ENCODE data around the gene CYP4V2. TPM values are rescaled to one million over a fixed set of nuclear protein-coding genes. Genes with fewer than 3 reads are reported as not detected.

Gene CYP4V2
- polyA plus RNA-seq, 6 donors from 2014 or later = 10.2 to 16.2 (median 14.0) TPM

DNA sequence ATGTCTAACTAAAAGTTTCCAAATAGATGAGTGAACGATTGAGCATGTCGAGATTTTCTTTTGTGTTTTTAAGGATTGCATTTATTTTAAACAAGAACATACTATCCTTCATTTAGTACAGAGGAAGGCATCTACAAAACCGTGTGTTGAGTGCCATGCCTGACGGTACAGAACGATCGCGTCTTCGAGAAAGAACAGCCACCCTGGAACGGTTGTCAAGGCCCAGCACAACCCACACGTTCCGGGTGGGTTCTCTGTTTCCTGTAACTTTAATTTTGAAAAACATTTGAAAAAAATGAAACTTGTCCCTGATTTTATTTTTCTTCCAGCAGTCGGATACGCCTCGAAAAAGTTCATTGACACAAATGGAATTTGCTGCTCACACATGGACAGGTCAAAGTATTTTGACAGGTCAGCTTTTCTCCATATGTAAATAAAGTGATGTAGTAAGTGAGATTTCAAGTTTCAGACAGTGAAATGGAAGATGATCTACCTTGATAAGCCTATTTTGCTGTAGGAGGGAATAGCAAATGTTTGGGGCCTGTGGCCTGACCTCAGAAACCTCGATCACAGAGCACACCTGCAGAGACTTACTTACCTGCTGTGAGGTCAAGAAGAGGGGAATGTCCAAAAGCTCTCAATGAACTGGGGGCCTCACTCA lies 24.4 kb upstream of the CYP4V2 start:
- no peak overlapping the region for H3K27ac Mint-ChIP-seq

DNA sequence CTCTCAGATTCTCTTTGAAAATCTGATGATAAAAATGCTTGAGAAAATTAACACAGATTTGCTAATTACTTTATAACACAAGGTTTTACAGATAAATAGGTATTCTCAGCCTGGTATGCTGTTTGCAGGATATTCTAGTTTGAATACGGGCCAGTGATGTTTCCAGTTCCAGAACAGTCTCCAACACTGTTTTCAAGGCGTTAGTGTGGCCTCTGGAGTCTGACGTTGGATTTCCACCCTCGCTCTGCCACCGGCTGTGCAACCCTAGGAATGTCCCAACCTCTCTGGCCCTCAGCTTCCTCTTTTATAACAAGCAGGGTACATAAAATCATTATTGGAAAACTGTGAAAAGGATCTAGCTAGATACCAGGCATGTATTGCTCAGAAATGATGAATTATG lies 23.8 kb upstream of the CYP4V2 start:
- Mint-ChIP-seq H3K9me3 (no peaks in the 10 kb centered on the region), H3K27me3 (peaks cover 14 to 24% (median 18%) of the 10 kb centered on the region in 3 donors), H3K4me1 (no peaks in the 10 kb centered on the region), H3K27ac (no peak overlapping the region), H3K4me3 (no peak overlapping the region), H3K36me3 (no peaks in the 10 kb centered on the region)
- DNase-seq (no peak), ATAC-seq (ENCODE audit: low read depth in 2 of 2) (no peak)

More for the DNA sequence above, 24.4 kb upstream of the CYP4V2 start:
- DNase-seq (no peak), ATAC-seq (ENCODE audit: low read depth in 2 of 2) (no peak)
- no peaks in the 10 kb centered on the region for H3K36me3 Mint-ChIP-seq
- H3K9me3 Mint-ChIP-seq = no peaks in the 10 kb centered on the region
- peaks cover 14 to 24% (median 23%) of the 10 kb centered on the region in 3 donors for H3K27me3 Mint-ChIP-seq
- H3K4me3 Mint-ChIP-seq = no peak overlapping the region
- H3K4me1 Mint-ChIP-seq = no peaks in the 10 kb centered on the region

DNA sequence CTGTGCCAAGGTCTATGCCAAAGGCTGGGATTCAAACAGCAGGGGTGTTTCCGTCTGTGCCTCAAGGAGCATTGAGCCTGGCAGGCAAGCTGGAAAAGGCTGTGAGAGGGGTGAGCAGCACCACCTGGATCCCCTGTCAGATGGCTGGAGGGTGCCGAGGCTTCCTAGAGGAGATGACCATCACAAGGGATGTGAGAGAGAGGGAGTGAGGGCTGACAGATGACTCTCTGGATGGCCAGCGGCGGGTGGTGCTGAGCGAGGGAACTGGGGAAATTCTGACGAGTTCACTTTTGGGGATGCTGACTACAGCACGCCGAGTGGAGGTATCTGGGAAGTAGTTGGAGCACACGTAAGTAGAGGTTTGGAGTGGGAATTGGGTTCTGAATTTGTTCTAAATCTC lies 22.6 kb upstream of the CYP4V2 start:
- no peaks in the 10 kb centered on the region for H3K36me3 Mint-ChIP-seq
- H3K27me3 Mint-ChIP-seq = peaks cover 14 to 21% (median 18%) of the 10 kb centered on the region in 3 donors
- no peak overlapping the region for H3K27ac Mint-ChIP-seq
- no peaks in the 10 kb centered on the region for H3K4me1 Mint-ChIP-seq
- no peak overlapping the region for H3K4me3 Mint-ChIP-seq
- ATAC-seq (ENCODE audit: low read depth in 2 of 2) = no peak
- no peaks in the 10 kb centered on the region for H3K9me3 Mint-ChIP-seq
- DNase-seq = no peak

DNA sequence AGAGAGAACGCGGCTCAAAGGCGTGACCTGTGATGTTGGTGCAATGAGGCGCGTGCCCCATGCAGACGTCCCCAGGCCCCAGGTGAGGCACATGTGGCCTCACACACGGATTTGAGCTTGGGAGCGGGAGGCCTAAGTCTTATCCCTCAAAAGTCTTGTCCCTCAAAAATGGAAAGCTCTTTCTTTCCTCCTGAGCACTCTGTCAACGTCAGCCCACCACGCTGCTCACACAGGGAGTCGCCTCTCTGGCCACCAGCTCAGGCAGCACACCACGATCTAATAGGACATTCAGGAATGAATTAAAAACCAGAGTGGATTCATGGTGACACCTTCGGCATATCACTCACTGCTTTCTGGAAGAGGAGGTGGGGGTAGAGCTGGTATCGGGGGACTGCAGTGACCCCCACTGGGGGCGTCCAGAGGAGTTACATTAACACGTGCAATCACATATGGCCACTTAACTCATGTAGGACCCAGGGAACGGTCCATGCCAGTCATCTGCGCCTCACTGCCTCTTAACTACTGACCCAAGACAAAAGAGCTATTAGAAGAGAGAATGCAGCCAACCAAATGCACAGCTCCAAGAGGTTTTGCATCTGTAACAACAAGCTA lies 21.9 kb upstream of the CYP4V2 start:
- DNase-seq = no peak

DNA sequence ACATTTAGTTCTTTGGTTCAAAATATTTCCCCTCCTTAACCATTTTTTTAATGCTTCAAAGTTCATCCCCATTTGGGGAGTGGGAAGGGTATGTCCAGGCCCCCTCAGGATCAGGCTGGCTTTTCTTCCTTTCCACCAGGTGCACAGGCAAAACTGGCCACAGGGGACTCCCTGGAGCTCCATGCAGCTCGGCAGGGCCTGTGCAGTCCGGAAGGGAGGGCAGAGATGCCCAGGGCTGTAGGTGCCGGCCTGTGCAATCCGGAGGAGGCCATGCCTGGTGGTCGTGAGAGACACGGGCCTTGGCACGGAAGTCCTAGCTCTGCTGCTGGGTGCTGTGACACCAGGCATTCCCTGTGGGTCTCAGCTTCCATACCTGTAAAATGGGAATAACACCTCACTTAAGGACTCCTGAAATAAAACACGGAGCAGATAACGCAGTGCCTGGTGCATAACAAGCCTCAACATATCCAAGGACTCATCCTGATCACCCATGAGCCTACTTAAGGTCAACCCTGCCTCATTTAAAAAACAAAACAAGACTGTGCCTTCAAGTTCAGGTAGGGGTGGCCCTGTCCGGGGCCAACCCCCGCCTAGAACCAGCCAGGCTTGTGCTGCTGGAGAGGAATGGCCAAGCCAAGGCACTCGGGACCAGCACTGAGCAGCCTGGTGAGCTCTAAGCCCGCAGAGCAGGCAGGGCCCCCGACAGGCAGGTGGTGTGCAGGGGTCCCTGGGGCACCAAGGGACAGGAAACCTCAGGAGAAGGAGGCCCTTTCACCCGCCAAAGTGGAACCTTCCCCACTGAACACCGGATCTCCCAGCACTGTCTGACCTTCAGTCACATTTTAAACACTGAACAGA lies 21.2 kb upstream of the CYP4V2 start:
- Mint-ChIP-seq H3K36me3 (no peaks in the 10 kb centered on the region), H3K27me3 (peaks cover 4 to 9% (median 7%) of the 10 kb centered on the region in 3 donors), H3K4me1 (no peaks in the 10 kb centered on the region), H3K27ac (no peak overlapping the region), H3K9me3 (no peaks in the 10 kb centered on the region), H3K4me3 (no peak overlapping the region)
- ATAC-seq (ENCODE audit: low read depth in 2 of 2) = no peak
- DNase-seq = no peak

More for the DNA sequence above, 21.9 kb upstream of the CYP4V2 start:
- H3K27me3 Mint-ChIP-seq = peaks cover 11 to 16% (median 14%) of the 10 kb centered on the region in 3 donors
- no peaks in the 10 kb centered on the region for H3K4me1 Mint-ChIP-seq
- H3K4me3 Mint-ChIP-seq = no peak overlapping the region
- no peak overlapping the region for H3K27ac Mint-ChIP-seq
- H3K9me3 Mint-ChIP-seq = no peaks in the 10 kb centered on the region
- H3K36me3 Mint-ChIP-seq = no peaks in the 10 kb centered on the region
- ATAC-seq (ENCODE audit: low read depth in 2 of 2) = no peak

DNA sequence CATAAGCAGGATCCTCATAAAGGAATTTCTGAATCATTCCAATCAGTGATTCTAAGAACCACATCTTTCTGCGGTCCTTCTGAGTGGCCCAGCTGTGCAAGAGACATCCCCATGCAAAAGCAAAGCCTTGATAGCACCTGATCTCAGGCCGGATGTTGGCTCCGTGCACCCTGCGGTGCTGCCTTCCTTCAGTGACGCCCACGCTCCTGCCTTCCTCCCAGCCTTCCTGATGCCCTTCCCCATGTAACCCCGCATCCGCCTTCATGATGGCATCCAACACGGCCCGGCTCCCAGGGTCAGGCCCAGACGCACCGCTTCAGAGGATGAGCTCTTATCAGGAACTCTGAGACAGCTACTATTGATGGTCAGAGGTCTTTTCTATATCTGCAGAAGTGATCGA lies 20.4 kb upstream of the CYP4V2 start:
- H3K36me3 Mint-ChIP-seq = peaks cover 0 to 4% of the 10 kb centered on the region in 2 donors
- no peak overlapping the region for H3K27ac Mint-ChIP-seq
- H3K4me1 Mint-ChIP-seq = no peaks in the 10 kb centered on the region
- H3K27me3 Mint-ChIP-seq = peaks cover 7 to 8% (median 7%) of the 10 kb centered on the region in 3 donors
- no peak overlapping the region for H3K4me3 Mint-ChIP-seq
- no peak for DNase-seq
- ATAC-seq (ENCODE audit: low read depth in 2 of 2) = no peak
- H3K9me3 Mint-ChIP-seq = no peaks in the 10 kb centered on the region

DNA sequence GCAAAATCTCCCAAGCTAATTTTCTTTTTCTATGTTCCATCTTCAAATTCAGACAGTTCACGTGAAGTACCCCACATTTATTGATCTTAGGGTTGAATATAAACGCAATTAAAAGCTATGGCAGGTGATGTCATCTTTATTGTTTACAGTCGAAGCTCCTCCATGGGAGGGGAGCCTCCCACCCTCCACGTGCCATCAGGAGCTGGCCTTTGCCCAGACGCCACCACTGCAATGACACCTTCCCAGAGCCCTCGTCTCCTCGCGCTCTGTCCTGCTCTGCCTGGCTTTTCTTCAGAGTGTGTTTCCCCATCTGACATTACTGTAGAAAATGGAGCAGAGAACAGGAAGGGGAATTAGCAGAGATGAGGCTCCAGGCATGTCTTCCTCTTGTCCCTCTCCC lies 18.8 kb upstream of the CYP4V2 start:
- peaks cover 5 to 18% (median 17%) of the 10 kb centered on the region in 3 donors for H3K27me3 Mint-ChIP-seq
- no peak for DNase-seq
- peaks cover 0 to 2% (median 0%) of the 10 kb centered on the region in 7 donors for H3K9me3 Mint-ChIP-seq
- peak overlapping the region in 2 of 6 donors; percentile 71 to 80 for H3K27ac Mint-ChIP-seq
- H3K36me3 Mint-ChIP-seq = peaks cover 0 to 4% of the 10 kb centered on the region in 2 donors
- no peaks in the 10 kb centered on the region for H3K4me1 Mint-ChIP-seq
- H3K4me3 Mint-ChIP-seq = no peak overlapping the region
- ATAC-seq (ENCODE audit: low read depth in 2 of 2) = no peak

DNA sequence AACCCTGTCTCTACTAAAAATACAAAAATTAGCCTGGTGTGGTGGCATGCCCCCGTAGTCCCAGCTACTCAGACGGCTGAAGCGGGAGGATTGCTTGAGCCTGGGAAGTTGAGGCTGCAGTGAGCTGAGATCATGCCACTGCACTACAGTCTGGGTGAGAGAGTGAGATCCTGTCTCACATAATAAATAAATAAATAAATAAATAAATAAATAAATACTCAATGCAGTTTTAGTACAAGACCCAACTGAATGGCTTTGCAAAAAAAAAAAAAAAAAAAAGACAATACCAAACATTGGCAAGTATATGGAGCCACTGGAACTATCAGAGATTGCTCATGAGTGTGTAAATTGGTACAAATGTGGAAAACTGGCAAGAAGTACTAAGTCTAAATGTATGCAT lies 3.3 kb upstream of the CYP4V2 start:
- peak overlapping the region in 1 of 8 donors; percentile 24 for H3K4me3 Mint-ChIP-seq

DNA sequence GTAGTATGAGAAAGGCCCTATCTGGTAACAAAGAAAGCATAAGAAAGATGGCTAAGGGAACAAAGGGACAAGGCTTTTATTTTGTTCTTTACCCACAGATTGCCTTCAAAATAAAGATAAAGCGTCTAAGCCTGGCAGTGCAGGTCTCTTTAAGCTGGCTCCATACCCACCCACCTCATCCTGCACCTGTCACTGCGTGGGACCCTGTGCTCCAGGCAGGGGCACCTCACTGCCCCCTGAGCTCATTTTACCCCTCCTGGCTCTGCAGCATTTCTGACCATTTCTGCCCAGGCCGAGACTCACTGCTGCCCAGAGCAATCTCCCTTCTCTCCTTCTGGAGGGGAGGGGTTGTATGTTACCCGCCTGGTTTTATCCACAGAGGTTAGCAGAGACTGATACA lies 1.7 kb upstream of the CYP4V2 start:
- ATAC-seq (ENCODE audit: low read depth in 2 of 2) (no peak), DNase-seq (no peak)
- H3K4me1 Mint-ChIP-seq = peaks cover 11 to 28% (median 22%) of the 10 kb centered on the region in 3 donors
- peaks cover 0 to 6% (median 0%) of the 10 kb centered on the region in 7 donors for H3K9me3 Mint-ChIP-seq
- H3K27me3 Mint-ChIP-seq = peaks cover 9 to 14% (median 13%) of the 10 kb centered on the region in 3 donors
- peak overlapping the region in 4 of 6 donors; percentile 50 to 95 (median 88) for H3K27ac Mint-ChIP-seq
- peak overlapping the region in 7 of 8 donors; percentile 90 to 99 (median 95) for H3K4me3 Mint-ChIP-seq
- H3K36me3 Mint-ChIP-seq = no peaks in the 10 kb centered on the region

More for the DNA sequence above, 3.3 kb upstream of the CYP4V2 start:
- Mint-ChIP-seq H3K36me3 (no peaks in the 10 kb centered on the region), H3K9me3 (peaks cover 0 to 14% (median 3%) of the 10 kb centered on the region in 7 donors), H3K27me3 (peaks cover 15 to 29% (median 28%) of the 10 kb centered on the region in 3 donors), H3K27ac (no peak overlapping the region), H3K4me1 (peaks cover 11 to 28% (median 22%) of the 10 kb centered on the region in 3 donors)
- no peak for ATAC-seq (ENCODE audit: low read depth in 2 of 2)
- DNase-seq = no peak

DNA sequence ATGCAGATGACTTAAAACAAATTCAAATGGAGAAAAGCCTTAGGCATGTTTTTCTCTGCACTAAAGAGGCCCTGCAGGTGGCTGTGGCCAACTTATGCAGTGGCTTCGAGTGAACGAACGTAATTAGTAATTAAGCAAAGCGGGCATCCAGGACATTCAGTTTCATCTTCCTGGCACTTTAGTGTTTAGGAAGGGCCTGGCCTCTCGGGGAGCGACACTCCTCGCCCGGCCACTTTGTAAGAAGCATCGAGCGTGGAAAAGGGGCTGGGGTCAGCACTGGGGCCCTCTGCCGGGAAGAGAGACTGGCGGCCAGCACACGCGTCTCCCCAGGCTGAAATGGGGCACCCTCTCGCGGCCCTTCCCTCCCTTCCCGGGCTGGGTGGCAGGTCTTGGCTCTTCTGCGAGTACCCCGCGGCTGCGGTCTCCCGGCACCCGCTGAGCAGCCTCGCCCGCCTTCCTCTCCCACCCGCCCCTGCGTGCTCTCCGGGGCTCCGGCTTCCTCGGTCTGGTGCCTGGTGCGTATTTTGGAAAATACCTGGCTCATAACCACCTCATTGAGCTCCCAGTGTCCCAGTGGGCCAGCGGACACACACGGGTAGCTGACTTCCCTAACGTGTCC lies 677 bp upstream of the CYP4V2 start:
- ATAC-seq (ENCODE audit: low read depth in 2 of 2) (peak; percentile 40 to 41), DNase-seq (no peak)
- Mint-ChIP-seq H3K9me3 (no peaks in the 10 kb centered on the region), H3K4me1 (peaks cover 11 to 28% (median 22%) of the 10 kb centered on the region in 3 donors), H3K4me3 (peak overlapping the region; percentile 90 to 99 (median 93)), H3K27me3 (peaks cover 2 to 3% (median 3%) of the 10 kb centered on the region in 3 donors), H3K27ac (peak overlapping the region; percentile 94 to 97 (median 95)), H3K36me3 (peaks cover 0 to 6% of the 10 kb centered on the region in 2 donors)

DNA sequence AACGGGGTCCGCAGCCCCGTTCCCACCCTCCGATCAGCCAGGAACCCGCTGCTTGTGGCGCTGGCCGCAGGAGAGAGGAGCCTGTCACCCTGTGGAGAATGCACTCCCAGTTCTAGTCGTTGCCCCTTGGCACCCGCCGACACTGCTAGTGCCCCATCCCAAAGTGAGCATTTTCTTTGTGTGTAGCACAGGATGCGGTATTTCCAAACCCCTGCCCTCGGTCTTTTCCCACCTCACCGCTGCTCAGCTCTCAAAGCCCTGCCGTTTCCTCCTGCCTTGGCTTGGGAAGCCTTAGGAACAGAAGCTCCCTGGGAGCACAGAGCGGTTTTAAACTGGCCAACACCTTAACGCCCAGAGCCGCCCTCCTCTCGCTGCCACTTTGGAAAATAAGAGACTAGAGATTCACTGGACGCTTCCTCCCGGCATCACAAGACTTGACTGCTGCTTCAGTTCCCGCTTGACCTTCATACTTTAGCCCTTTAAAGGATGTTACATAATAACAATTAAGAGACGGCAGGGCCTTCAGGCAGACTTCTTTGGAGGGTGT lies 772 bp downstream of the CYP4V2 start:
- Mint-ChIP-seq H3K4me1 (peaks cover 11 to 28% (median 22%) of the 10 kb centered on the region in 3 donors), H3K27ac (peak overlapping the region; percentile 90 to 98 (median 96)), H3K27me3 (no peaks in the 10 kb centered on the region), H3K4me3 (peak overlapping the region; percentile 91 to 99 (median 96)), H3K36me3 (peaks cover 13 to 18% of the 10 kb centered on the region in 2 donors), H3K9me3 (no peaks in the 10 kb centered on the region)
- ATAC-seq (ENCODE audit: low read depth in 2 of 2) (peak; percentile 2), DNase-seq (peak; percentile 26)

DNA sequence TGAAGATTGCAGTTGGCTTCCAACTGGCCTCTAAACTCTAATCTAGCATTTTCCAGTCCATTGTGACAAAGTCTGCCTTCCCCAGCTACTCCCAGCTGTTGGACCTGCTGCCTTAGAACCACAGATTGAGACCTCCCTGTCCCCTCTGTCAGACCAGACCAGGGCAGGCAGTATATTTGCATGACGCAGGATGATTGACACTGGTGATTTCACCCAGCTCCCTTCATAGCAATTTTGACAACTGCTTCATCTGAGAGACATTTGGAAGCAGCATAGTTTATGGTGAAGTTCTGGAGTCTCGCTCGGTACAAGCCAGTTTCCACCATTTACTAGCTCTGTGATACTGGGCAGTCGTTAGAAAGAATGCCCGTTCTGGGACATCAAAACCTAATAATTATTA lies 2.5 kb downstream of the CYP4V2 start:
- peak overlapping the region in 3 of 6 donors; percentile 15 to 95 (median 75) for H3K27ac Mint-ChIP-seq
- peaks cover 16 to 19% of the 10 kb centered on the region in 2 donors for H3K36me3 Mint-ChIP-seq
- no peak for ATAC-seq (ENCODE audit: low read depth in 2 of 2)
- H3K4me1 Mint-ChIP-seq = peaks cover 11 to 28% (median 22%) of the 10 kb centered on the region in 3 donors
- peak overlapping the region in 2 of 8 donors; percentile 15 to 99 for H3K4me3 Mint-ChIP-seq
- no peak for DNase-seq
- no peaks in the 10 kb centered on the region for H3K27me3 Mint-ChIP-seq
- no peaks in the 10 kb centered on the region for H3K9me3 Mint-ChIP-seq
